Activated CD4-positive, alpha-beta T cell treated with anti-CD3 and anti-CD28 coated beads for 36 hours (primary cell): ENCODE measurements around the gene SGPL1. TPM values are rescaled to one million over a fixed set of nuclear protein-coding genes. Genes with fewer than 3 reads are reported as not detected.
"Not testable (repeated sequence)": the region's sequence is repeated elsewhere in the genome, so short reads cannot be mapped to it uniquely, and the experiment has no call there.

Source experiments
- ATAC-seq: fragments of 200-7000 bp; cut with Tn5 transposase; one replicate; pipeline ENCODE4 v1.10.0; 2021; ENCODE audit warnings: mild to moderate bottlenecking, moderate library complexity
- CTCF ChIA-PET: fragments of 350-600 bp; sonication (Branson Sonifier 250); formaldehyde crosslinking; loops from one replicate; lab custom pipeline; 2021; ENCODE audit warnings: antibody characterized with exemption; lab: Charles Lee
- POLR2A ChIA-PET: fragments of 350-600 bp; sonication (Branson Sonifier 250); formaldehyde crosslinking; loops from one replicate; lab custom pipeline; 2021; ENCODE audit warnings: antibody characterized with exemption, inconsistent platforms; lab: Charles Lee
- DNase-seq: peaks from one replicate; pipeline ENCODE4 v3.0.0-alpha.2; 2020
- H3K27ac Mint-ChIP-seq: one replicate; pipeline ENCODE4 v1.8.0; 2021; ENCODE audit warnings: mixed read lengths
- H3K27me3 Mint-ChIP-seq: one replicate; pipeline ENCODE4 v1.8.0; 2021; ENCODE audit warnings: mixed read lengths
- H3K36me3 Mint-ChIP-seq: one replicate; pipeline ENCODE4 v1.8.0; 2021; ENCODE audit warnings: low read depth, mixed read lengths
- H3K4me1 Mint-ChIP-seq: one replicate; pipeline ENCODE4 v1.8.0; 2021; ENCODE audit warnings: mixed read lengths
- H3K4me3 Mint-ChIP-seq: one replicate; pipeline ENCODE4 v1.8.0; 2021; ENCODE audit warnings: mild to moderate bottlenecking, moderate library complexity, mixed read lengths
- H3K9me3 Mint-ChIP-seq: one replicate; pipeline ENCODE4 v1.8.0; 2021; ENCODE audit warnings: low read depth, mixed read lengths
- intact Hi-C, 2 experiments: fragments of 100-400 bp; cut with DNase I in 1 of 2; cut with micrococcal nuclease in 1 of 2; formaldehyde crosslinking; loops; one replicate each; pipeline versions ENCODE4 v1.14.2 to v1.15.1; 2022 to 2024; cut with DNase I, micrococcal nuclease
- total RNA-seq, 2 experiments: library from RNA; stranded (reverse); gene quantifications; one replicate each; pipeline ENCODE4 v1.2.3, GENCODE V29; 2021

SGPL1 gene, protein sequence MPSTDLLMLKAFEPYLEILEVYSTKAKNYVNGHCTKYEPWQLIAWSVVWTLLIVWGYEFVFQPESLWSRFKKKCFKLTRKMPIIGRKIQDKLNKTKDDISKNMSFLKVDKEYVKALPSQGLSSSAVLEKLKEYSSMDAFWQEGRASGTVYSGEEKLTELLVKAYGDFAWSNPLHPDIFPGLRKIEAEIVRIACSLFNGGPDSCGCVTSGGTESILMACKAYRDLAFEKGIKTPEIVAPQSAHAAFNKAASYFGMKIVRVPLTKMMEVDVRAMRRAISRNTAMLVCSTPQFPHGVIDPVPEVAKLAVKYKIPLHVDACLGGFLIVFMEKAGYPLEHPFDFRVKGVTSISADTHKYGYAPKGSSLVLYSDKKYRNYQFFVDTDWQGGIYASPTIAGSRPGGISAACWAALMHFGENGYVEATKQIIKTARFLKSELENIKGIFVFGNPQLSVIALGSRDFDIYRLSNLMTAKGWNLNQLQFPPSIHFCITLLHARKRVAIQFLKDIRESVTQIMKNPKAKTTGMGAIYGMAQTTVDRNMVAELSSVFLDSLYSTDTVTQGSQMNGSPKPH
- 10 to 100 TPM; 33.7 to 48.7 TPM for total RNA-seq

DNA sequence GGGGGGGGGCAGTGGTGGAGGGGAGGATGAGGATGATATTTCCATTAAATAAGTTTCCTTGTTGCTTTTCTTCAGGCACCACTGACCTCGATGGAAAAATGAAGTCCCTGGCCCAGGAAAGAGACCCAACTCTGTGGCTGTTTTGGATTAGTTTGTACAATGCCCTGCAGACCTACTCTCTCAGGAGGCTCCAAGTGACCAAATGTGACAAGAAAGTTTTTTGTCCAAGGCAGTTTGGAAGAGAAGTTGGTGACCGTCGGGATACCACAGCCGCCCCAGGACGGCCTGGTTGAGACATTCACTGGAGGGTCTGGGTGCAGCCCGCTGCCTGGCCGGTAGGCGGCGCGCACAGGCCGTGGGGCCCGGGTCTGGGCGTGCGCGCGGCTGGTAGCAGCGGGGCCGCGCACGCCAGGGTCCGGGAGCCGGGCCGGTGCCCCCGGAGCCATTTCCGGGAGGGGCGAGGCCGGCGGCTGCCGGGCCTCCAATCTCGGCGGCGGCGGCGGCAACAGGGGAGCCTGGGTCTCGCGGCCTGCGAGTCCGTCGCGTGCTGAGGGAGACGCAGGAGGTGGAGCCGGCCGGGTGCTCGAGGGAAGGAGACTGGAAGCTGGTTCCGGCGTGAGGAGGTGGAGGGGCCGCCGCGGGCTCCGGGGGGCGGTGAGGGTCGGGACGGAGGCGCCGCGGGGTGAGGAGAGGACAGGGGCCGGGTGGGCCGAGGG is at the start of gene SGPL1:
Gene SGPL1, plus strand, starts transcription at position 445 of the 716 bp plus-strand sequence. CDS start 906 bp downstream, outside the sequence.
- no peaks in the 10 kb centered on the region for H3K27me3 Mint-ChIP-seq
- intact Hi-C loops = loop anchor here (1.0 to 10.0 kb wide), 8 partner anchors 65 to 668 kb away; partner anchors contain the start of genes PALD1 (in 1 of the 2), PCBD1 (in 1 of the 2), PPA1 (in 1 of the 2) and TYSND1 (in 1 of the 2)
- peaks cover 26% of the 10 kb centered on the region for H3K36me3 Mint-ChIP-seq
- ChIA-PET CTCF (interaction anchor here (0.8 to 8.2 kb wide), 6 partner anchors 17 to 66 kb away, joined by 3 to 74 read pairs (median 4); no protein-coding TSS in a partner anchor), POLR2A (interaction anchor here (0.6 kb wide), 1 partner anchor 242 kb away, joined by 3 read pairs; no protein-coding TSS in a partner anchor)
- DNase-seq (peak; percentile 92), ATAC-seq (peak; percentile 82)
- H3K9me3 Mint-ChIP-seq = no peaks in the 10 kb centered on the region
- peak within 1 kb of the TSS; percentile 83 for H3K4me3 Mint-ChIP-seq
- H3K4me1 Mint-ChIP-seq = peaks cover 38% of the 10 kb centered on the region
- peak within 1 kb of the TSS; percentile 84 for H3K27ac Mint-ChIP-seq

DNA sequence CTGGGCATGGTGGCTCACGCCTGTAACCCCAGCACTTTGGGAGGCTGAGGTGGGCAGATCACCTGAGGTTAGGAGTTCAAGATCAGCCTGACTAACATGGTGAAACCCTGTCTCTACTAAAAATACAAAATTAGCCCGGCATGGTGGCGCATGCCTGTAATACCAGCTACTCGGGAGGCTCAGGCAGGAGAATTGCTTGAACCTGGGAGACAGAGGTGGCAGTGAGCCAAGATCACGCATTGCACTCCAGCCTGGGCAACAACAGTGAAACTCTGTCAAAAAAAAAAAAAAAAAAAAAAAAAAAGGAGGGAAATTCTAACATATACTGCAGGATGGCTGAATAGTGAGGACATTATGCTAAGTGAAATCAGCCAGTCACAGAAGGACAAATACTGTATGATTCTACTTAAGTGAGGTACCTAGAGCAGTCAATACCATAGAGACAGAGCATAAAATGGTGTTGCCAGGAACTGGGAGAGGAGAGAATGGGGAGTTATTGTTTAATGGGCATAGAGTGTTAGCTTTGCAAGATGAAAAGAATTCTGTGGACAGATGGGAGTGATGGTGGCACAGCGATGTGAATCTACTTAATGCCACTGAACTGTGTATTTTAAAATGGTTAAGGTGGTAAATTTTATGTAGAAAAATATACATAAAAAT is 47.6 kb upstream of the SGPL1 start:
- ATAC-seq, POLR2A ChIA-PET, H3K4me1 Mint-ChIP-seq, H3K4me3 Mint-ChIP-seq, H3K27ac Mint-ChIP-seq, H3K27me3 Mint-ChIP-seq, DNase-seq, intact Hi-C loops, H3K36me3 Mint-ChIP-seq, H3K9me3 Mint-ChIP-seq: not testable (repeated sequence)
- CTCF ChIA-PET = interaction anchor here (0.9 to 1.1 kb wide), 2 partner anchors 9 kb away, joined by 3 read pairs; no protein-coding TSS in a partner anchor

DNA sequence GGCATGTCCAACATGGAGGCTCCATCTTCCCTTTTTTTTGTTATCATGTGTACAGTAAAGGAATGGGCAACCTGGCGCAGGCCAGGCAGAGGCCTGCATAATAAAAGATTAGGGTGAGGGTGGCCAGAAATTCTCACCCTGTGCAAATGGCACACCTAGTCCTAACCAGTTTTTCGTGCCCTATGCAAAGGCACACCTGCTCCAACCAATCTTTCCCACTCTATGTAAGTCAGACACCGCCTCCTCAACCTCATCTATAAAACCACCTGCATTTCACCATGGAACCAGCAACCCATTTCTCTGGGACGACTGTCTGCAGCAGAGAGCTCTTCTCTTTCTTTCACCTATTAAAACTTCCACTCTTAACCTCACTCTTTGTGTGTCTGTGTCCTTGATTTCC is 46.6 kb upstream of the SGPL1 start:
- Mint-ChIP-seq H3K4me1 (no peaks in the 10 kb centered on the region), H3K4me3 (no peak overlapping the region), H3K9me3 (peaks cover 5% of the 10 kb centered on the region), H3K27me3 (peaks cover 2% of the 10 kb centered on the region), H3K36me3 (no peaks in the 10 kb centered on the region), H3K27ac (no peak overlapping the region)
- no peak for ATAC-seq
- ChIA-PET POLR2A (no interaction called here), CTCF (interaction anchor here (0.6 to 0.9 kb wide), 2 partner anchors 10 to 220 kb away, joined by 3 read pairs; no protein-coding TSS in a partner anchor)
- no peak for DNase-seq
- intact Hi-C loops = no loop called here

DNA sequence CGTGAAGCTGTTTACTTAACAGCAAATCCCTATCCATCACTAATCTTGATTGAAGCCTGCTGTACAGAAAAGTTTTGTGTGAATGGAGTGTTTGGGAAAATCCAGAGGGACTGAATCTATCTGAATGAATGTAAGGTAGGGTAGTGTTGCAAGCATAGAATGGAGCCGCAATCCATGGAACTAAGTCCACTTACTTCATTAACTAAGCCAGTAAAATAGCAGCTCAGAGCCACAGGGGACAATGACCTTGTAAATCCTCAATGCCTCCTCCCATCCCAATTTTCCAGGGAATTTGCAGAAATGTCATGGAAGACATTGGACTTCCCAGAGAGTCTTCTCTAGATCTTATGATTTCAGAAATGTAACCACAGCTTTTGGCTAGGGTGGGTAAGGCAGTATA is 45.7 kb upstream of the SGPL1 start:
- ChIA-PET POLR2A (no interaction called here), CTCF (no interaction called here)

DNA sequence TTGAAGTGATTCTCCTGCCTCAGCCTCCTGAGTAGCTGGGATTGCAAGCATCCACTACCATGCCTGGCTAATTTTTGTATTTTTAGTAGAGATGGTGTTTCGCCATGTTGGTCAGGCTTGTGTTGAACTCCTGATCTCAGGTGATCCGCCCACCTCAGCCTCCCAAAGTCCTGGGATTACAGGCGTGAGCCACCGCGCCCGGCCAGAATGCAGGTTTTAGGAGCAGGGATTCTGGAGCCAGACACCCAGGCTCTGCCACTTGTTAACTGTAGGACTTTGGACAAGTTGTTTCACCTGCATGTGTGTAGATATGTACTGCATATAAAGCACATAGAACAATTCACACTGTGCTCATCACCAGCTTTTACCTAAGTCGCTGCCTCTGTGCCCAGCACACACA is 45.2 kb upstream of the SGPL1 start:
- H3K36me3 Mint-ChIP-seq, H3K27me3 Mint-ChIP-seq, H3K4me1 Mint-ChIP-seq, H3K27ac Mint-ChIP-seq, intact Hi-C loops, POLR2A ChIA-PET, CTCF ChIA-PET, H3K9me3 Mint-ChIP-seq, DNase-seq, ATAC-seq, H3K4me3 Mint-ChIP-seq: not testable (repeated sequence)

More for the DNA sequence above, 45.7 kb upstream of the SGPL1 start:
- Mint-ChIP-seq H3K9me3 (peaks cover 5% of the 10 kb centered on the region), H3K4me3 (no peak overlapping the region), H3K4me1 (no peaks in the 10 kb centered on the region), H3K27ac (no peak overlapping the region), H3K27me3 (peaks cover 2% of the 10 kb centered on the region), H3K36me3 (no peaks in the 10 kb centered on the region)
- DNase-seq (no peak), ATAC-seq (no peak)
- intact Hi-C loops = no loop called here

DNA sequence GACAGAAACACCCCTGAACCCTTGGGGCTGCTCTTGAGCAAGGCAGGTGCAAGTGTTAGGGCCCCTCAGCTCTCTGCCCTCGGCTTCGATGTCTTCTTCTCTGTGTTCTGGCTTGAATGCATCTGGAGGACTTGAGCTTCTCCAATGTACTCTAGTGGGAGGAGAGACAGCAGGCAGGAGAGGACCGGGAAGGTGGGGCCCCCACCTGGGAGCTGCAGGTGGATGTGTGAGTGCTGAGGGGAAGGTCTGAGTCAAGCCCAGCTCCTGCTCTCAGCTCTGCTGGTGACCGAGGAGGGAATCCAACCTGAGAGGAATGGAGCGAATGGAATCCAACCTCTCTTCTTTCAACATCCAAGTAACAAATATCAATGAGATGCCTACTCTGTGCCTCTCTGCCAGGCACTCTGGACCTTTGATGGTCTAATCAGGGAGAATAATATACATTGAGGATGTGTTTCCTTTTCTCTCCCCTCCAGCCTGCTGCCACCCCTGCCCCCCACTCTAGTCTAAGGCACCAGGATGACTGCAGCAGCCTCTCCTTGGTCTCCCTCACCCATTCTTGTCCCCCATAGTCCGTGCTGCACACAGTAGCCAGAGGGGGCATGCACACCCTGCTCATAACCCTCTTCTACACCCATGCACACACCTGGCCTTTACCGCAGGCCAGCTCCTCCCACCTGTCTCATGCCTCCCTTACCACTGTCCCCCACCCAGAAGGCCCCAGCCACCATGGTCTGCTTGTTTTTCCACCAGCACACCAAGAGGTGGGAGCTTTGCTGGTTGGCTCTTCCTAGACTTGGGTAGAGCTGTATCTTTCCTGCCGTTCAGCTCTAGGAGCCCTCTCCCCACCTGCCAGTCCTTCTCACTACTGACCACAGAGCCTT is 44.2 kb upstream of the SGPL1 start:
- Mint-ChIP-seq H3K27ac (no peak overlapping the region), H3K27me3 (peaks cover 2% of the 10 kb centered on the region), H3K4me3 (no peak overlapping the region), H3K9me3 (peaks cover 2% of the 10 kb centered on the region), H3K4me1 (no peaks in the 10 kb centered on the region), H3K36me3 (no peaks in the 10 kb centered on the region)
- ChIA-PET CTCF (interaction anchor here (0.6 to 0.7 kb wide), 2 partner anchors 32 to 1112 kb away, joined by 3 read pairs; no protein-coding TSS in a partner anchor), POLR2A (no interaction called here)
- intact Hi-C loops = no loop called here
- no peak for DNase-seq
- ATAC-seq = no peak

DNA sequence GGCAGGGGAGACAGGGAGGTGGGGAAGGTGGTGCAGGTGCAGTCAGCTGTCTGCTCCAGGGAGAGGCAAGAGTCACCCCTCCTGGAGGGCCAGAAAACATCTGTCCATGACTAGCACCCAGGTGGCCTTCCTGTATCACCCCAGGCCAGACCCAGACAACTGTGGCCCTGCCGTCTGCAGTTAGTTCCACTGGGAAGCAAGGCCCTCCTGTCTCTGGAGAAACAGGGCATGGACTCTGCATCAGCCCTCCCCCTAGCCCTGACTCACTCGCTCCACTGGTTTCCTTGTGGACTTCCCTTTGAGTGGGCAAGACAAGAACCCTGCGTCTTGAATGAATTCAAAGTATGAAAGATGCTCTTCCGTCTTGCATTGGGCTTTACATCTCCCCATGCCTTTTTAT is 43.1 kb upstream of the SGPL1 start:
- POLR2A ChIA-PET = no interaction called here
- no peak overlapping the region for H3K27ac Mint-ChIP-seq
- CTCF ChIA-PET = no interaction called here

DNA sequence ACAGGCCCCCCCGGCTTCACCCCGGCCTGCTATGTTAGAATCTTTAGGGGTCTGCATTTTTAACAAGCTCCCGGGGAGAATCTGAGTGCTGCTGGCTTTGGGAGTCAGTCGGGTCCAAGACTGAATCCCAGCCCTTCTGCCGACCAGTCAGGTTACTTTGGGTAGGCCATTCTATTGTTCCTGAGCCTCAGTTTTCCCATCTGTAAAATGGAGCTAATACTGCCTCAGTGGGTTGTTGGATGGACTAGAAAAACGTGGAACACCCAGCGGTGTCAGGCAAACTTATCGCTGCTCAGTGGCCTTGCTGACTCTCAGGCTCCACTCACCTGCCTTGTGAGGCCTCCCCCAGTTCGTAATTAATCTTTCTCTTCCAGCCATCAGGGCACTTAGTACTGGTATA is 42.3 kb upstream of the SGPL1 start:
- Mint-ChIP-seq H3K36me3 (no peaks in the 10 kb centered on the region), H3K9me3 (no peaks in the 10 kb centered on the region), H3K4me1 (no peaks in the 10 kb centered on the region), H3K27me3 (no peaks in the 10 kb centered on the region), H3K27ac (no peak overlapping the region), H3K4me3 (no peak overlapping the region)
- ChIA-PET CTCF (interaction anchor here (0.6 kb wide), 1 partner anchor 20 kb away, joined by 3 read pairs; no protein-coding TSS in a partner anchor), POLR2A (no interaction called here)
- no peak for ATAC-seq
- no peak for DNase-seq
- intact Hi-C loops = no loop called here

More for the DNA sequence above, 43.1 kb upstream of the SGPL1 start:
- DNase-seq (no peak), ATAC-seq (no peak)
- Mint-ChIP-seq H3K36me3 (no peaks in the 10 kb centered on the region), H3K9me3 (no peaks in the 10 kb centered on the region), H3K4me1 (no peaks in the 10 kb centered on the region), H3K27me3 (no peaks in the 10 kb centered on the region), H3K4me3 (no peak overlapping the region)
- intact Hi-C loops = no loop called here

DNA sequence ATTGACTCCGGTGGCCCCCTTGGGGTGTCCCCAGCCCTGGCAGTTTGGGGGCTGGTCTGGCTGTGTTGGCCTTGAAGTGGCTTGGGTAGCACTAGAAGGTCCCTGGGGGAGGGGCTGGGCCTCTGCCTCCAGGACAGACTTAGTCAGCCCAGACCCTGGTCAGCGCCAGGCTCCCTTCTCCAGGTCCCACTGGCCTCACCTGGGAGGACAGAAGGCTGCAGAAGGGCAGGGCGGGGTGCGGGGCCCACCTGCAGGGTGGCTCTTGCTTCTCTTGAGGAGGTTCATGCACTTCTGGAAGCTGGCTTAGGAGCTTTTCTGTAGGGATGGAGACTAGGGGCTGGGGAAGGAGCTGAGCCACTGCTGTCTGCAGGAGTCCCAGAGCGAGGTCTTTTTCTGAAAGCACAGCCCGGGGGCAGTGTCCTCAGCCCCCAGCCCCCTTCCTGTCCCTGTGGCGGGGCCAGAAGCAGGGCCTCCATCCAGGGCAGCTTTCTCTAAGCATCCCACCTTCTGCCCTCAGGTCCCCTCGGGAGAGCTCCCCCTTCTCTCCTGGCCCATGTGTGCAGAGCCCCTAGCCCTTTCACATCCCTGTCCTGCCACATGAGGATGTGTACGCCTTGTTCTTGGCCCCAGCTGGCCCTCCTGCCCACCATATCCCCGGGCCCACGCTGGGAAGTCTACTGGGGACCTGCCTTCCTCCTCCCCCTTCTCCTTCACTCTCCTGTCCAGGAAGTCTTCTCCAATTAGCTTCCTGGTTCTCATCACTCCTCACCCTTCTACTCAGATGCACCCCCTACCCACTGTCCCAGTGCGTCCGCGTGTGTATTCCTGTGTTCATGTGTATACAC is 41.6 kb upstream of the SGPL1 start:
- Mint-ChIP-seq H3K4me3 (no peak overlapping the region), H3K27ac (no peak overlapping the region), H3K27me3 (no peaks in the 10 kb centered on the region), H3K4me1 (no peaks in the 10 kb centered on the region), H3K36me3 (no peaks in the 10 kb centered on the region), H3K9me3 (no peaks in the 10 kb centered on the region)
- ChIA-PET CTCF (interaction anchor here (0.6 kb wide), 2 partner anchors 19 to 151 kb away, joined by 3 read pairs; no protein-coding TSS in a partner anchor), POLR2A (no interaction called here)
- ATAC-seq (no peak), DNase-seq (no peak)
- intact Hi-C loops = no loop called here
